H1 (cell line): ENCODE results near the gene PAX5. TPM values are rescaled to one million over a fixed set of nuclear protein-coding genes. Genes with fewer than 3 reads are reported as not detected.

Source experiments
- CTCF ChIA-PET: fragments of 300-600 bp; sonication (Branson Sonifier 250); formaldehyde crosslinking; loops from one replicate; lab custom pipeline; 2021; ENCODE audit not compliant: partially characterized antibody; lab: Charles Lee
- POLR2A ChIA-PET: fragments of 300-600 bp; sonication (Branson Sonifier 250); formaldehyde crosslinking; loops from one replicate; lab custom pipeline; 2021; ENCODE audit warnings: inconsistent platforms; ENCODE audit not compliant: partially characterized antibody; lab: Charles Lee
- DNase-seq, 2 experiments: peaks; one replicate each; pipeline versions ENCODE4 v3.0.0 to v3.0.0-alpha.2; 2010 to 2022; ENCODE audit warnings: low spot score in 2 of 2, low read depth in 1 of 2, mixed read lengths in 1 of 2
- FAIRE-seq: peaks from 2 replicates; lab custom pipeline; 2011; peaks lifted over from hg19 to GRCh38; lab: Jason Lieb, UNC
- H2AFZ ChIP-seq: 2 replicates; pipeline ENCODE4 v1.8.1; 2012; ENCODE audit warnings: low read length, inconsistent platforms
- H2AK5ac ChIP-seq: 2 replicates; pipeline ENCODE4 v1.6.1; 2013; ENCODE audit warnings: low read depth, low read length
- H2BK120ac ChIP-seq: replicated peaks from 2 replicates; pipeline ENCODE3; 2013; ENCODE audit warnings: low read depth, low read length, inconsistent platforms
- H2BK12ac ChIP-seq: 2 replicates; pipeline ENCODE4 v1.6.1; 2013; ENCODE audit warnings: low read depth, low read length
- H2BK15ac ChIP-seq: 2 replicates; pipeline ENCODE4 v1.6.1; 2013; ENCODE audit warnings: low read length
- H2BK20ac ChIP-seq: 2 replicates; pipeline ENCODE4 v1.6.1; 2013; ENCODE audit warnings: low read length
- H2BK5ac ChIP-seq: 2 replicates; pipeline ENCODE4 v1.6.1; 2013; ENCODE audit warnings: low read depth, low read length
- H3K14ac ChIP-seq: 2 replicates; pipeline ENCODE4 v1.6.1; 2013; ENCODE audit warnings: inconsistent platforms; ENCODE audit not compliant: insufficient read length
- H3K18ac ChIP-seq: 2 replicates; pipeline ENCODE4 v1.6.1; 2013; ENCODE audit warnings: low read length; ENCODE audit errors: extremely low read depth
- H3K23ac ChIP-seq: 2 replicates; pipeline ENCODE4 v1.6.1; 2013; ENCODE audit warnings: inconsistent platforms; ENCODE audit not compliant: insufficient read length
- H3K23me2 ChIP-seq: 2 replicates; pipeline ENCODE4 v1.6.1; 2013; ENCODE audit warnings: low read depth, low read length
- H3K27ac ChIP-seq: 2 replicates; pipeline ENCODE4 v1.6.1; 2011; ENCODE audit warnings: low read depth, low read length, inconsistent platforms
- H3K27me3 ChIP-seq, 4 experiments: replicated peaks in 1 of 4; 1 replicate in 1 of 4; 2 replicates in 3 of 4; pipeline versions ENCODE4 v1.6.1 to v1.8.1; 2011 to 2013; ENCODE audit warnings: low read length in 3 of 4, mild to moderate bottlenecking in 3 of 4, inconsistent platforms in 2 of 4, mixed read lengths in 2 of 4, moderate library complexity in 1 of 4; ENCODE audit not compliant: control insufficient read depth in 3 of 4, insufficient read depth in 3 of 4; ENCODE audit errors: extremely low read depth in 1 of 4
- H3K36me3 ChIP-seq, 4 experiments: 2 replicates each; pipeline versions ENCODE4 v1.6.1 to v1.8.1; 2011 to 2013; ENCODE audit warnings: mild to moderate bottlenecking in 4 of 4, low read length in 3 of 4, moderate library complexity in 2 of 4, control low read depth in 1 of 4, inconsistent platforms in 1 of 4; ENCODE audit not compliant: insufficient read depth in 4 of 4, control insufficient read depth in 2 of 4
- H3K4ac ChIP-seq: replicated peaks from 2 replicates; pipeline ENCODE3; 2013; ENCODE audit warnings: low read length, low read depth, mixed read lengths, inconsistent platforms; ENCODE audit not compliant: insufficient read length
- H3K4me1 ChIP-seq, 4 experiments: replicated peaks in 1 of 4; 1 replicate in 1 of 4; 2 replicates in 3 of 4; pipeline versions ENCODE4 v1.6.1 to v1.8.1; 2011 to 2013; ENCODE audit warnings: low read length in 3 of 4, inconsistent platforms in 2 of 4, mixed read lengths in 1 of 4; ENCODE audit not compliant: insufficient read depth in 4 of 4, control insufficient read depth in 3 of 4
- H3K4me2 ChIP-seq, 2 experiments: 2 replicates each; pipeline versions ENCODE4 v1.6.1 to v1.8.1; 2011 to 2013; ENCODE audit warnings: low read depth in 2 of 2, low read length in 2 of 2, control low read depth in 1 of 2, inconsistent platforms in 1 of 2, mild to moderate bottlenecking in 1 of 2; ENCODE audit not compliant: insufficient read depth in 1 of 2
- H3K4me3 ChIP-seq, 4 experiments: fragments of 200-600, 300-600 bp in 1 of 4; sonication (generic), shearing (Covaris generic), sonication (Bioruptor Twin) in 1 of 4; 2 replicates each; pipeline versions ENCODE4 v1.5.1 to v1.8.1; 2011 to 2016; ENCODE audit warnings: low read length in 4 of 4, low read depth in 3 of 4, control low read depth in 2 of 4, inconsistent platforms in 2 of 4, mild to moderate bottlenecking in 2 of 4, mixed read lengths in 1 of 4, moderate library complexity in 1 of 4; ENCODE audit not compliant: insufficient read depth in 2 of 4; ENCODE audit errors: extremely low read depth in 1 of 4
- H3K56ac ChIP-seq: replicated peaks from 2 replicates; pipeline ENCODE3; 2013; ENCODE audit warnings: low read depth, mild to moderate bottlenecking, mixed read lengths, low read length, inconsistent platforms; ENCODE audit not compliant: insufficient read length
- H3K79me1 ChIP-seq: 2 replicates; pipeline ENCODE4 v1.6.1; 2013; ENCODE audit warnings: low read depth, low read length, control low read depth
- H3K79me2 ChIP-seq, 2 experiments: 2 replicates each; pipeline versions ENCODE4 v1.6.1 to v1.8.1; 2012 to 2013; ENCODE audit warnings: low read length in 2 of 2, mild to moderate bottlenecking in 2 of 2, inconsistent platforms in 1 of 2; ENCODE audit not compliant: insufficient read depth in 2 of 2, control insufficient read depth in 1 of 2
- H3K9ac ChIP-seq, 4 experiments: replicated peaks in 1 of 4; 1 replicate in 1 of 4; 2 replicates in 3 of 4; pipeline versions ENCODE4 v1.6.1 to v1.8.1; 2011 to 2013; ENCODE audit warnings: low read depth in 3 of 4, low read length in 3 of 4, control low read depth in 2 of 4, mild to moderate bottlenecking in 2 of 4, moderate library complexity in 2 of 4, inconsistent platforms in 1 of 4; ENCODE audit errors: extremely low read depth in 1 of 4
- H3K9me3 ChIP-seq, 2 experiments: 2 replicates each; pipeline versions ENCODE4 v1.6.1 to v1.8.1; 2012 to 2013; ENCODE audit warnings: mild to moderate bottlenecking in 2 of 2, moderate library complexity in 2 of 2, control low read depth in 1 of 2, inconsistent platforms in 1 of 2, low read depth in 1 of 2, low read length in 1 of 2, mixed read lengths in 1 of 2; ENCODE audit not compliant: insufficient read depth in 2 of 2
- H4K20me1 ChIP-seq, 2 experiments: replicated peaks in 1 of 2; 2 replicates each; pipeline versions ENCODE3 to v1.8.1; 2011 to 2013; ENCODE audit warnings: inconsistent platforms in 2 of 2, low read length in 2 of 2, mild to moderate bottlenecking in 1 of 2; ENCODE audit not compliant: insufficient read depth in 2 of 2, control insufficient read depth in 1 of 2
- H4K5ac ChIP-seq: 2 replicates; pipeline ENCODE4 v1.6.1; 2013; ENCODE audit warnings: low read length, low read depth, mixed read lengths, inconsistent platforms; ENCODE audit not compliant: insufficient read length
- H4K8ac ChIP-seq: 2 replicates; pipeline ENCODE4 v1.8.0; 2013; ENCODE audit warnings: mild to moderate bottlenecking, moderate library complexity, low read length, inconsistent platforms; ENCODE audit not compliant: insufficient read depth; ENCODE audit errors: extremely low read depth
- H4K91ac ChIP-seq: replicated peaks from 2 replicates; pipeline ENCODE3; 2013; ENCODE audit warnings: low read length, mixed read lengths, inconsistent platforms; ENCODE audit not compliant: insufficient read length
- CREB1 ChIP-seq: IDR thresholded peaks from 2 replicates; pipeline ENCODE4 v1.6.1; 2012; ENCODE audit warnings: inconsistent platforms
- CTCF ChIP-seq, 3 experiments: IDR thresholded peaks; 1 replicate in 2 of 3; 2 replicates in 1 of 3; pipeline versions ENCODE4 v1.5.1 to v1.6.1; 2011; ENCODE audit warnings: low read length in 3 of 3, mild to moderate bottlenecking in 3 of 3, inconsistent platforms in 2 of 3, low read depth in 1 of 3, moderate library complexity in 1 of 3; ENCODE audit not compliant: insufficient read depth in 1 of 3; ENCODE audit errors: control extremely low read depth in 1 of 3
- GTF2F1 ChIP-seq: IDR thresholded peaks from 2 replicates; pipeline ENCODE4 v1.6.1; 2012; ENCODE audit warnings: low read depth, low read length, improper control_type of control experiment, borderline replicate concordance
- NRF1 ChIP-seq: IDR thresholded peaks from 2 replicates; pipeline ENCODE4 v1.6.1; 2011; ENCODE audit warnings: mild to moderate bottlenecking, low read depth, low read length, improper control_type of control experiment
- POU5F1 ChIP-seq: IDR thresholded peaks from 2 replicates; pipeline ENCODE4 v1.6.1; 2011; ENCODE audit warnings: low read depth, mild to moderate bottlenecking, low read length, moderate library complexity
- RAD21 ChIP-seq, 2 experiments: IDR thresholded peaks in 1 of 2; conservative IDR thresholded peaks in 1 of 2; 2 replicates each; pipeline ENCODE4 v1.6.1; 2011; ENCODE audit warnings: low read depth in 2 of 2, low read length in 2 of 2, improper control_type of control experiment in 1 of 2, inconsistent platforms in 1 of 2, mild to moderate bottlenecking in 1 of 2, moderate library complexity in 1 of 2
- SAP30 ChIP-seq: fragments of 300-600 bp; sonication (generic); IDR thresholded peaks from 2 replicates; pipeline ENCODE4 v1.7.1; 2012; ENCODE audit warnings: low read length, moderate library complexity, mild to moderate bottlenecking, inconsistent platforms; ENCODE audit not compliant: insufficient read depth, insufficient replicate concordance
- SIX5 ChIP-seq: IDR thresholded peaks from 2 replicates; pipeline ENCODE4 v1.6.1; 2011; ENCODE audit warnings: mild to moderate bottlenecking, low read depth, low read length
- SP1 ChIP-seq: IDR thresholded peaks from 2 replicates; pipeline ENCODE4 v1.6.1; 2011; ENCODE audit warnings: low read depth, low read length
- SRF ChIP-seq: IDR thresholded peaks from 2 replicates; pipeline ENCODE4 v1.6.1; 2011; ENCODE audit warnings: mild to moderate bottlenecking, low read depth, low read length, moderate library complexity
- TAF7 ChIP-seq: optimal IDR thresholded peaks from 2 replicates; pipeline ENCODE3; 2011; ENCODE audit warnings: low read depth, mild to moderate bottlenecking, inconsistent platforms, low read length, moderate library complexity, borderline replicate concordance
- WGBS, 2 experiments: shearing (Covaris generic) in 1 of 2; methylation state at CpG; one replicate each; pipeline versions ENCODE4 v1.1.6 to v1.1.7; 2013 to 2015; ENCODE audit warnings: low lambda C conversion rate in 2 of 2, mixed read lengths in 2 of 2, inconsistent platforms in 1 of 2, low coverage in 1 of 2, missing lambda C conversion rate in 1 of 2; ENCODE audit not compliant: insufficient replicate concordance in 2 of 2, insufficient coverage in 1 of 2, insufficient read length in 1 of 2; ENCODE audit errors: extremely low coverage in 1 of 2, missing lambda C conversion rate in 1 of 2; 5-methylcytosine and 5-hydroxymethylcytosine counted together
- polyA plus RNA-seq, 7 experiments: library from polyadenylated mRNA; depleted of rRNA in 3 of 7; stranded (reverse) in 5 of 7; unstranded in 2 of 7; fragments of >200 nt in 5 of 7; fragments of 200-250 nt in 2 of 7; gene quantifications; 1 replicate in 5 of 7; 2 replicates in 1 of 7; 4 replicates in 1 of 7; pipeline versions ENCODE4 v1.2.1 to v1.2.3, GENCODE V29; 2011 to 2013; ENCODE audit warnings: missing spikeins in 2 of 7, mixed read lengths in 2 of 7
- total RNA-seq: library from RNA; stranded (reverse); fragmentation: NEBNext Ultra II Directional; extraction: Animal tissue kit (Norgen Biotek cat#: 25700); gene quantifications from 2 replicates; pipeline ENCODE4 v1.2.1, GENCODE V29; 2021

PAX5 gene
- total and polyA plus RNA-seq, 2 of the 8 experiments (the other 6 are each of a cell fraction or from before 2014, with no cell fraction given) = 0.29 to 0.43 TPM

- H2BK120ac ChIP-seq = no peak overlapping the region
- no peaks in the 10 kb centered on the region for H3K23me2 ChIP-seq
- peak in 1 of 2 experiments; percentile 37 for DNase-seq
- no peaks in the 10 kb centered on the region for H3K4me1 ChIP-seq
- H3K9me3 ChIP-seq = no peaks in the 10 kb centered on the region
- no peak overlapping the region for H2AFZ ChIP-seq
- no peaks in the 10 kb centered on the region for H4K20me1 ChIP-seq
- H4K8ac ChIP-seq = no peak overlapping the region
- no peak overlapping the region for H2BK20ac ChIP-seq
- no peaks in the 10 kb centered on the region; a peak in 1 of 7 replicates for H3K27me3 ChIP-seq
- no peak overlapping the region for H3K27ac ChIP-seq
- H3K79me1 ChIP-seq = no peaks in the 10 kb centered on the region
- H3K4ac ChIP-seq = no peak overlapping the region
- no peak overlapping the region for H4K91ac ChIP-seq
- H4K5ac ChIP-seq = no peak overlapping the region
- H3K36me3 ChIP-seq = no peaks in the 10 kb centered on the region
- H3K14ac ChIP-seq = no peak overlapping the region
- ChIA-PET POLR2A (no interaction called here), CTCF (interaction anchor here (0.8 to 5.5 kb wide), 9 partner anchors 9 to 90 kb away, joined by 3 to 42 read pairs (median 4); no protein-coding TSS in a partner anchor)
- H2BK5ac ChIP-seq = no peak overlapping the region
- H3K9ac ChIP-seq = no peak overlapping the region
- H2AK5ac ChIP-seq = no peak overlapping the region
- H2BK15ac ChIP-seq = no peak overlapping the region
- no peak overlapping the region for H3K18ac ChIP-seq
- no peak overlapping the region for H3K56ac ChIP-seq
- FAIRE-seq = no peak
- H3K4me2 ChIP-seq = no peak overlapping the region
- 93% methylated on average over 10 of the region's 11 CpGs; no CpG with 5 or more reads in 1 of the 2 experiments for WGBS, 2 experiments
- H3K79me2 ChIP-seq = no peaks in the 10 kb centered on the region
- H3K4me3 ChIP-seq = no peak overlapping the region
- H3K23ac ChIP-seq = no peak overlapping the region
- no peak overlapping the region for H2BK12ac ChIP-seq
- TF ChIP-seq GTF2F1 = no peak
- no peak for TF ChIP-seq CREB1
- TF ChIP-seq SAP30 = no peak
- no peak for TF ChIP-seq POU5F1
- no peak for TF ChIP-seq CTCF (IDR thresholded peaks at IDR 0.05; ENCODE audit: control extremely low read depth in 1 of 3, insufficient read depth in 1 of 3, low read depth in 1 of 3, low read length in 3 of 3)
- TF ChIP-seq RAD21 (IDR thresholded peaks at IDR 0.05 in 1 of 2, conservative IDR thresholded peaks at IDR 0.05 in 1 of 2; ENCODE audit: low read depth in 2 of 2, low read length in 2 of 2) = no peak
- no peak for TF ChIP-seq SP1
- no peak for TF ChIP-seq TAF7
- TF ChIP-seq SIX5 = no peak
- no peak for TF ChIP-seq SRF
- TF ChIP-seq NRF1 = no peak
Observed at GRCh38 chr9:36962691-36963090, 71.4 kb downstream of the PAX5 start.
